GM21447 (cell line): Measurements from ENCODE around the gene OSER1.
A peak's percentile ranks its signal among the peaks of the same experiment; 100 is the strongest.

Source experiments
- ATAC-seq: cut with Tn5 transposase; IDR thresholded peaks from one replicate; pipeline ENCODE4 v1.9.1; 2021; ENCODE audit not compliant: unreplicated experiment

Gene OSER1

GRCh38 chr20:44228465-44229258 is 18.1 kb upstream of the OSER1 start:
- ATAC-seq, result no peak

DNA sequence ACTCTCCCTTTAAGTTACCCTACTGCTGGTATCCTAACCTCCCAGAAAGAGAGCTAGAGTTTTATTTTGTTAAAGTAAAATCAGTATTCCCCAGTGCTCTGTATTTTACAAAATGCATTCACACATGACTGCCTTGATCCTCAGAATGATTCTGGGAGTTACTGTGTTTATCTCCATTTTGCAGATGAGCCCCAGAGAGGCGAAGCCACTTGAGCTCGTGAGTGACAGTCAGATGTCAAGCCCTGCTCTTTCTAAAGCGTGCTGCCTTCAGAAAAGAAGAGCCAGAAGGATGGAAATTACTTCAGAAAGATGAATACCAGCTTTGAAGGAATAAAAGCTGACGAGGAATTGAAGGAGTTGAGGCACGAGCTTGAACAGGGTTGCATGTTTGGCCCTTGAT is 14.1 kb upstream of the OSER1 start:
- no peak for ATAC-seq

- no peak for ATAC-seq
Measured at GRCh38 chr20:44223721-44224120, 13.2 kb upstream of the OSER1 start.

GRCh38 chr20:44222633-44223368 is 12.2 kb upstream of the OSER1 start:
- ATAC-seq, result no peak

- no peak for ATAC-seq
Measured at GRCh38 chr20:44222027-44222426, 11.5 kb upstream of the OSER1 start.

- no peak for ATAC-seq
Measured at GRCh38 chr20:44221368-44221954, 10.9 kb upstream of the OSER1 start.

DNA sequence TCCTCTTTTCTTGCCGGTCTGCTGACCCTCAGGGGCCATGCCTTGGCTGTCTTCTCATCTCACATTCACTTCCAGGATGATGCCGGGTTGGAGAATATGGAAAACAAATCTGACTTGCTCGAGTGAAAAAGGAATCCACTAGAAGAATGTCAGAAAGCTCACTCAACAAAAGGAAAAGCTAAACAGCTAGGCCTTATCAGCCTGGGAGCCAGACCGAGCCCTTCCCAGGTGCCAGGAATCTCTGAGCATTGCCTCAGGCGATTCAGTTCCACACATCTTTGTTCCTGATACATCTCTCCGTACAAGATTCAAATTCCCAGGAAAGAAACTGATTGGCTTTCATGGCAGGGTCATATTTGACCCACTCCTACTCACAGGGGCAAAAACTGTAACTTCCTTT is 9.2 kb upstream of the OSER1 start:
- ATAC-seq, result no peak

DNA sequence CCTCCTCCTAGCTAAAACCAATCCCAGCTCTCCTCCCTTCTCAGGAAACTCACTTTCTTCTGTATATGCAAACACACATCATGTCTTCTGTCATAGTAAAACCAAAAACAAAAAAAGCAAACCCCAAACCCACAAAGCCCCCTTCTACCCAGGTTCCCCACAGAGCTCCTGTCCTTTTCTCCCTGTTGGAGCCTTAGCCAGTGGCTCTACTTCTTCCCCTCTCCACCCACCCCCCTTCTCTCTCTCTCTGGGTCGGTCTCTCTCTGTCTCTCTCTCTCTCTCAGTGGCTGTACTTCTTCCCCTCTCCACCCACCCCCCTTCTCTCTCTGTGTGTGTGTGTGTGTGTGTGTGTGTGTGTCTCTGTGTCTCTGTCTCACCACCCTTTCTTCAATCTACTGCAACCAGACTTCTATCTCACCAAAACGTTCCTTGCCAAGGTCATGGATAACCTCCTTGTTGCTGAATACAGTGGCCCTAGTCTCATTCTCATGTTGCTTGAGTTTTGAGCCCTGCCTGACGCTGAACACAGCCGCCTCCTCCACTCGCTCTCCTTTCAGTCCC is 8.7 kb upstream of the OSER1 start:
- no peak for ATAC-seq

DNA sequence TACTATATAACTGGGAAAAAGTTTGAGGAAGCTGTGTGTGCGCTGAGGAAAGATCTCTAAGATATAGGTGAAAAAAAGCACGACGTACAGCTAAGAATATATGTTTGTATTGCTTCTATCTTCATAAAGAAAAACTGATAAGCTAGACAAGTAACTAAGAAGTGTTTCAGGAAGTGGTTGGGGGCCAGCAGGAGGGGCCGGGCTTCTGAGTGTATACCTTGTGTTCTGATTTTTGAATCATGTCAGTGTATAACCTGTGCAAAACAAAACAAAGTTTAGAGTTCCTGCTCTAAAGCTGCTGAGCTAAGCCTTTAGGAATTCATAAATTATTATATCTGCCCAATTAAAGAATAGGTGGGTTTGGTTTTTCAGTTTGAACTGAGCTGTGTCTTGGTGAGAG is 7.9 kb upstream of the OSER1 start:
- ATAC-seq, result no peak

DNA sequence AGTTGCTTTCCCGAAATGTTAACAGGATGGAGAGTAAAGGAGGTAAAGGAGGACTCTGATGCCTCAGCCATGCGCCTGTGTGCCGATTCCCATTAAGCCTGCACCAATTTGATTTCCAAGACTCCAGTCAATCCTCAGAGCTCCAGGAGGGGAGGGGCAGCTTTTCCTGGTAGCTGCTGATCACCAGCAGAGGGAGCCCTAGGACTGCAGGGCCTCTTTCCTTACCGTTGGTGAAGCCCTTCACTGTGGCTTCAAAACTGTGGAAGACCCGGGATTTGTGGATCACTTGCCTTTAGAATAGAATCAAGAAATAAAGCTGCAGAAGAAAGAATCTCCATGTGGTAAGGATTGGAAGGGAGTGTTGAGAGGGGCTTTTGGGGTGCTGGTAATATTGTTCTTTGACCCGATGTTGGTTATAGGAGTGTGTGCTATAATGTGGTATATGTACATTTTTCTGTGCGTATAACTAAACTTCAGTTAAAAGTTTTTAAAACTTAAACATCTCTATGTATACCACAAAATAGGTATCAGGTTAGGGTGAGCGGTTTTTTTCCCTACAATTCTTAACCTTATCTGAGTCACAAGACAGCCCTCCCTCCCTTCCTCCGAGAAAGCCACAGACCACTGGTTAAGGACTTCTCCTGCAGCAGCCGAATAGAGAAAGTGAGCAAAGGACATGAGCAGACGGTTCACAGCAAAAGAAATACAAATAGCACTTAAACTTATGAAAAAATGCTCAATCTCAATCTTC is 6.9 kb upstream of the OSER1 start:
- no peak for ATAC-seq

DNA sequence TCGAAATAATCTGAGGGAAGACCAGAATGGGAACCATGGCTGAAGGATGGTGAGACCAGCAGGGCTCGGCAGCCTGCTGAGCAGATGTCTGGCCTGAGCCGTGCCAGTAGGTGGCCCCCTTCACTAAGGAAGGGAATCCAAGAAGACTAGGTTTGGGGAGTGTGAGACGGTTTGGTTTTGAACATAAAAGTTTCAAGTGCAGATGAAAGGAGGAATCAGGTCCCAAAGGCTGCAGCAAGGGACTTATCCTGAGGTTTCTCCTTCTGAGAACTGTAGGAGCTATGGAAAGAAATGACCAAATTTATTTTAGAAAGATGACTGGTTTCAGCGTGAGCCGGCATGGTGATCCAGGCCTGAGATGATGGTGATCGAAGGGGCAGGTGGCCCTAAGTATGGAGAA is 4.6 kb upstream of the OSER1 start:
- no peak for ATAC-seq

GRCh38 chr20:44212792-44213191 is 2.2 kb upstream of the OSER1 start:
- ATAC-seq, result no peak

GRCh38 chr20:44211177-44212039 is 837 bp upstream of the OSER1 start:
- ATAC-seq, result peak; percentile 4

GRCh38 chr20:44209686-44210405 is 725 bp downstream of the OSER1 start:
- ATAC-seq, result peak; percentile 3

GRCh38 chr20:44208770-44209169 is 1.8 kb downstream of the OSER1 start:
- ATAC-seq, result no peak

DNA sequence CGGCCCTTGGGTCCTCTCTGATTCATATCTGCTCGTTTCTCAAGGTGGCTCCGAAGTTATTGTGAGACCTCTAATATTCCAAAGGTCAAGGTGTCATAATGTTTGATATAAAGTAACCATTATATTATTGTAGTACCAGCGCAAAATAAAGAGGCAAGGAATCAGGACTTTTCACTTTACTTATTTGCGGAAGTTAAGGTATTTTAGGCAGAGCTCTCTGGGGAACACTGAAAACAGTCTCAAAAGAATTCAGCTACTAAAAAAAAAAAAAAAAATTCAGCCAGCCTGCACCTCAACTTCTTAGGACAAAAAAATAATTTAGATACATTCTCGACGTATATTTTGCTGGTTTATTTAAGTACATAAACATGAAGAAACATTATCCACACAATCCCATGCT is 2.4 kb downstream of the OSER1 start:
- no peak for ATAC-seq

DNA sequence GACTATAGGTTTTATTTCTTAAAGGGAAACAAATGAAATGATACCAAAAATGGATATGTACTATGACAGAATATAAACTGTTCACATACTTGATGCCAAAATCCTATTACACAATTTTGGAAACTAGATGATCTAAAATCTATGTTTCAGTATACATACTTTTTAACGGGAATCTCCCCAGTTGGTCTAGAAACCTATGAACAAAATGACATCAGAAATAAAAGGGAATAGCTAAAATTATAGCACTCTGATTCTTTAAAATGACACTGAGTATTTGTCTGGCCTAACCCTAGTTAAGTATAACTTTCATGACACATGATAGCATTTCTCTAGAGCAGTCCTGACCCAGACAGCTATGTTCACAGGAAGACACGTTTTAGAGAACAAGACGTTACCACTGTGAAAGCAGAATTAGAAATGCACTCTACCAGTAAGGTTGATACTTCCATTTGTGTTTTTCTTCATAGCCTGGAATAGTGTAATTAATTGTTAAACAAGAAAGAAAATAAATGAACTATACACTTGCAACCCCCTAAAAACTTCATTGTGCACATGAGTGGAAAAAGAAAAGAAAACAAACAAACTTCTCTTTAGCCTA is 3.3 kb downstream of the OSER1 start:
- no peak for ATAC-seq

- ATAC-seq, result no peak
Measured at GRCh38 chr20:44206132-44206531, 4.4 kb downstream of the OSER1 start.

- ATAC-seq, result no peak
Measured at GRCh38 chr20:44204832-44205215, 5.7 kb downstream of the OSER1 start.
